ENCODE measurements around the gene SMYD5. TPM values are rescaled to one million over a fixed set of nuclear protein-coding genes. Genes with fewer than 3 reads are reported as not detected.

SMYD5 gene
- total and polyA plus RNA-seq, 2 donors (not counting 1 experiment from before 2014, with no cell fraction given), result 31.9 to 41.0 TPM

- intact Hi-C loops (cut with micrococcal nuclease), result loop anchor here (1.0 to 2.0 kb wide), 2 partner anchors 16 to 36 kb away; partner anchors contain the start of genes FBXO41 and PRADC1
- Mint-ChIP-seq H3K4me1 (peaks cover 18% of the 10 kb centered on the region), H3K4me3 (peak overlapping the region; percentile 49), H3K27ac (no peak overlapping the region), H3K9me3 (ENCODE audit: insufficient read depth) (no peaks in the 10 kb centered on the region), H3K27me3 (no peaks in the 10 kb centered on the region)
- DNase-seq, result peak; percentile 74
- Histone ChIP-seq H2AFZ (ENCODE audit: insufficient read depth, low read depth, low read length, poor library complexity, severe bottlenecking) (peak overlapping the region; percentile 28), H3K4me3 (ENCODE audit: control extremely low read depth in 1 of 5, extremely low read depth in 1 of 5, insufficient read depth in 1 of 5, low read depth in 2 of 5, low read length in 4 of 5) (peak overlapping the region in 2 of 5 experiments; percentile 19 to 33), H3K27me3 (replicated peaks in 1 of 4; ENCODE audit: control extremely low read depth in 1 of 4, control insufficient read depth in 3 of 4, insufficient read depth in 4 of 4, low read length in 3 of 4) (no peaks in the 10 kb centered on the region), H4K20me1 (ENCODE audit: control insufficient read depth, insufficient read depth, low read length, poor library complexity, severe bottlenecking) (peaks cover 30% of the 10 kb centered on the region), H3K9me3 (ENCODE audit: control extremely low read depth in 1 of 3, control insufficient read depth in 2 of 3, insufficient read depth in 1 of 3, low read length in 2 of 3) (peaks cover 0 to 3% (median 0%) of the 10 kb centered on the region in 3 donors), H3K79me2 (ENCODE audit: control insufficient read depth, insufficient read depth, low read length) (peaks cover 24% of the 10 kb centered on the region), H3K4me1 (ENCODE audit: control insufficient read depth in 2 of 2, insufficient read depth in 2 of 2, low read length in 2 of 2) (no peaks in the 10 kb centered on the region), H3K9ac (ENCODE audit: low read length) (peak overlapping the region; percentile 23), H3K4me2 (replicated peaks; ENCODE audit: low read depth, low read length, poor library complexity, severe bottlenecking) (peak overlapping the region; percentile 63), H3K27ac (ENCODE audit: low read length in 2 of 2) (no peak overlapping the region), H3K36me3 (replicated peaks in 1 of 2; ENCODE audit: control extremely low read depth in 1 of 2, control insufficient read depth in 1 of 2, extremely low read depth in 1 of 2, insufficient read depth in 2 of 2, low read length in 1 of 2) (peaks cover 0 to 4% of the 10 kb centered on the region in 2 experiments)
- ChIA-PET POLR2A (no interaction called here), CTCF (interaction anchor here (1.7 kb wide), 1 partner anchor 21 kb away, joined by 8 read pairs; no protein-coding TSS in a partner anchor)
- ATAC-seq (ENCODE audit: low read depth), result peak; percentile 85
- TF ChIP-seq, protein P1, sequence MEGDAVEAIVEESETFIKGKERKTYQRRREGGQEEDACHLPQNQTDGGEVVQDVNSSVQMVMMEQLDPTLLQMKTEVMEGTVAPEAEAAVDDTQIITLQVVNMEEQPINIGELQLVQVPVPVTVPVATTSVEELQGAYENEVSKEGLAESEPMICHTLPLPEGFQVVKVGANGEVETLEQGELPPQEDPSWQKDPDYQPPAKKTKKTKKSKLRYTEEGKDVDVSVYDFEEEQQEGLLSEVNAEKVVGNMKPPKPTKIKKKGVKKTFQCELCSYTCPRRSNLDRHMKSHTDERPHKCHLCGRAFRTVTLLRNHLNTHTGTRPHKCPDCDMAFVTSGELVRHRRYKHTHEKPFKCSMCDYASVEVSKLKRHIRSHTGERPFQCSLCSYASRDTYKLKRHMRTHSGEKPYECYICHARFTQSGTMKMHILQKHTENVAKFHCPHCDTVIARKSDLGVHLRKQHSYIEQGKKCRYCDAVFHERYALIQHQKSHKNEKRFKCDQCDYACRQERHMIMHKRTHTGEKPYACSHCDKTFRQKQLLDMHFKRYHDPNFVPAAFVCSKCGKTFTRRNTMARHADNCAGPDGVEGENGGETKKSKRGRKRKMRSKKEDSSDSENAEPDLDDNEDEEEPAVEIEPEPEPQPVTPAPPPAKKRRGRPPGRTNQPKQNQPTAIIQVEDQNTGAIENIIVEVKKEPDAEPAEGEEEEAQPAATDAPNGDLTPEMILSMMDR (IDR thresholded peaks at IDR 0.05), result peak; percentile 21
- TF ChIP-seq EZH2 (IDR thresholded peaks at IDR 0.05; ENCODE audit: borderline replicate concordance, insufficient read depth, low read depth, low read length, poor library complexity, severe bottlenecking), result no peak
- WGBS (ENCODE audit: insufficient coverage), result 56% methylated on average over 106 of the region's 113 CpGs
These were observed 55.0 kb downstream of the SMYD5 start for GRCh38 chr2:73268830-73269685.

Measured in B cell (primary cell).